Measurements from ENCODE around the gene NPW.
"Not testable (repeated sequence)": the region's sequence is repeated elsewhere in the genome, so short reads cannot be mapped to it uniquely, and the experiment has no call there.

NPW gene

GRCh38 chr16:2023092-2024031, 3.8 kb downstream of the NPW start:
- DNase-seq = peak; percentile 95

- no peak for DNase-seq
These were observed 4.4 kb downstream of the NPW start for GRCh38 chr16:2024032-2024420.

GRCh38 chr16:2025251-2025650, 5.7 kb downstream of the NPW start:
- DNase-seq = no peak

- no peak for DNase-seq
These were observed 6.4 kb downstream of the NPW start for GRCh38 chr16:2025878-2026460.

GRCh38 chr16:2026461-2027023, 7.0 kb downstream of the NPW start, which contains the start of gene NHERF2:
TSS of gene NHERF2 (plus strand) at chr16:2026902. CDS start at chr16:2027006, 104 bp downstream.
- DNase-seq = peak; percentile 25

- DNase-seq = peak; percentile 9
These were observed 7.7 kb downstream of the NPW start for GRCh38 chr16:2027024-2028010.

- DNase-seq = no peak
These were observed 8.6 kb downstream of the NPW start for GRCh38 chr16:2028146-2028545.

GRCh38 chr16:2028620-2029220, 9.1 kb downstream of the NPW start:
- DNase-seq = no peak

- no peak for DNase-seq
These were observed 9.8 kb downstream of the NPW start for GRCh38 chr16:2029350-2029749.

GRCh38 chr16:2030036-2030435, 10.5 kb downstream of the NPW start:
- no peak for DNase-seq

GRCh38 chr16:2031081-2031577, 11.5 kb downstream of the NPW start:
- DNase-seq = no peak

GRCh38 chr16:2032285-2033056, 12.9 kb downstream of the NPW start:
- DNase-seq = no peak

GRCh38 chr16:2033057-2033908, 13.7 kb downstream of the NPW start:
- no peak for DNase-seq

GRCh38 chr16:2033909-2034695, 14.5 kb downstream of the NPW start:
- not testable (repeated sequence) for DNase-seq

GRCh38 chr16:2034696-2035430, 15.3 kb downstream of the NPW start:
- no peak for DNase-seq

GRCh38 chr16:2035431-2036199, 16.0 kb downstream of the NPW start:
- DNase-seq = no peak

- no peak for DNase-seq
These were observed 16.8 kb downstream of the NPW start for GRCh38 chr16:2036200-2036966.
